Peyer's patch (tissue), 4 donors: ENCODE data around the gene MYL7. TPM values are rescaled to one million over a fixed set of nuclear protein-coding genes. Genes with fewer than 3 reads are reported as not detected.
A peak's percentile ranks its signal among the peaks of the same experiment; 100 is the strongest.

Experiments
- DNase-seq, 3 donors: peaks; one replicate each; pipeline ENCODE4 v3.0.0-alpha.2; 2017 to 2019
- H3K27ac ChIP-seq, 4 donors: fragments of 200-600 bp; sonication (generic); one replicate each; pipeline ENCODE4 v1.5.1; 2016 to 2019
- H3K27me3 ChIP-seq, 2 donors: fragments of 200-600 bp; sonication (generic); one replicate each; pipeline ENCODE4 v1.5.1; 2019
- H3K36me3 ChIP-seq, 3 donors: fragments of 200-600 bp; sonication (generic); one replicate each; pipeline ENCODE4 v1.5.1; 2016 to 2019
- H3K4me1 ChIP-seq, 4 donors: fragments of 200-600 bp; sonication (generic); one replicate each; pipeline ENCODE4 v1.5.1; 2016 to 2019
- H3K4me3 ChIP-seq, 4 donors: fragments of 200-600 bp; sonication (generic); 1 replicate in 3 of 4; 2 replicates in 1 of 4; pipeline ENCODE4 v1.5.1; 2016 to 2019; ENCODE audit warnings: mild to moderate bottlenecking in 1 of 4
- H3K9me3 ChIP-seq, 4 donors: fragments of 200-600 bp; sonication (generic); one replicate each; pipeline ENCODE4 v1.5.1; 2016 to 2019; ENCODE audit warnings: mild to moderate bottlenecking in 1 of 4
- POLR2A ChIP-seq, 2 donors: fragments of 450-650 bp; IDR thresholded peaks; one replicate each; pipeline ENCODE4 v1.5.1; 2017; ENCODE audit warnings: antibody characterized with exemption in 2 of 2, mild to moderate bottlenecking in 2 of 2, moderate library complexity in 2 of 2
- total RNA-seq, 4 donors: library from RNA; depleted of rRNA; stranded (reverse); fragments of >200 nt; gene quantifications; one replicate each; pipeline ENCODE4 v1.1.0, GENCODE V29; 2016
- TF ChIP-seq, protein P1 (sequence below), 6 experiments: fragments of 450-650 bp in 4 of 6; fragments of 200-600 bp in 2 of 6; sonication (generic) in 1 of 6; IDR thresholded peaks; one replicate each; pipeline ENCODE4 v1.5.1; 2017 to 2019; ENCODE audit warnings: antibody characterized with exemption in 6 of 6, mild to moderate bottlenecking in 3 of 6, moderate library complexity in 1 of 6

MYL7 gene
- total RNA-seq, 4 donors from 2014 or later = not detected

DNA sequence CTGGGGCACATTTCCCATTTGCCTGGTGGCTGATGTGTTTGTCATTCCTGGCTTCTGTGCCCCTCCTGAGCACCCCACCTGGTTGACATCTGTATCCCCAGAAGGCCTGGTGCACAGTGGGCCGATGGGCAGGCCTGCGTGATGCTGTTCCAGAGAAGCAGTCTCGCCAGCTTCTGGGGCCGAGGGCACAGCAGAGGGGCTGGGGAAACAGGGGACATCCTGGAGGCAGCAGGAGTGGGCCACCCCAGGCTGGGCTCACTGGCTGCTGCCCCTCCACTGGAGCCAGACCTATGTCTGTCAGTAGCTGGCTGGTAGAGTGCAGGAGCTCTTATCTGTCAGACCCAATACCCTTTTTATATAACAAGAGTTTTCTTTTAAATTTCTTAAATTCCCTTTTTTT lies 896 bp upstream of the MYL7 start:
- DNase-seq = peak in 1 of 3 donors; percentile 23
- Histone ChIP-seq H3K36me3 (no peaks in the 10 kb centered on the region), H3K4me3 (no peak overlapping the region), H3K27me3 (no peaks in the 10 kb centered on the region), H3K9me3 (no peaks in the 10 kb centered on the region), H3K27ac (no peak overlapping the region), H3K4me1 (peaks cover 0 to 15% (median 5%) of the 10 kb centered on the region in 4 donors)
- no peak for TF ChIP-seq POLR2A (IDR thresholded peaks at IDR 0.05)
- TF ChIP-seq, protein P1, sequence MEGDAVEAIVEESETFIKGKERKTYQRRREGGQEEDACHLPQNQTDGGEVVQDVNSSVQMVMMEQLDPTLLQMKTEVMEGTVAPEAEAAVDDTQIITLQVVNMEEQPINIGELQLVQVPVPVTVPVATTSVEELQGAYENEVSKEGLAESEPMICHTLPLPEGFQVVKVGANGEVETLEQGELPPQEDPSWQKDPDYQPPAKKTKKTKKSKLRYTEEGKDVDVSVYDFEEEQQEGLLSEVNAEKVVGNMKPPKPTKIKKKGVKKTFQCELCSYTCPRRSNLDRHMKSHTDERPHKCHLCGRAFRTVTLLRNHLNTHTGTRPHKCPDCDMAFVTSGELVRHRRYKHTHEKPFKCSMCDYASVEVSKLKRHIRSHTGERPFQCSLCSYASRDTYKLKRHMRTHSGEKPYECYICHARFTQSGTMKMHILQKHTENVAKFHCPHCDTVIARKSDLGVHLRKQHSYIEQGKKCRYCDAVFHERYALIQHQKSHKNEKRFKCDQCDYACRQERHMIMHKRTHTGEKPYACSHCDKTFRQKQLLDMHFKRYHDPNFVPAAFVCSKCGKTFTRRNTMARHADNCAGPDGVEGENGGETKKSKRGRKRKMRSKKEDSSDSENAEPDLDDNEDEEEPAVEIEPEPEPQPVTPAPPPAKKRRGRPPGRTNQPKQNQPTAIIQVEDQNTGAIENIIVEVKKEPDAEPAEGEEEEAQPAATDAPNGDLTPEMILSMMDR (IDR thresholded peaks at IDR 0.05) = no peak

GRCh38 chr7:44140341-44140740 lies 791 bp downstream of the MYL7 start:
- Histone ChIP-seq H3K27ac (no peak overlapping the region), H3K4me1 (peaks cover 0 to under 1% (median under 1%) of the 10 kb centered on the region in 4 donors), H3K27me3 (no peaks in the 10 kb centered on the region), H3K36me3 (no peaks in the 10 kb centered on the region), H3K4me3 (no peak overlapping the region), H3K9me3 (no peaks in the 10 kb centered on the region)
- DNase-seq = peak in 1 of 3 donors; percentile 36
- no peak for TF ChIP-seq POLR2A (IDR thresholded peaks at IDR 0.05)
- TF ChIP-seq, protein P1 (IDR thresholded peaks at IDR 0.05) = no peak

DNA sequence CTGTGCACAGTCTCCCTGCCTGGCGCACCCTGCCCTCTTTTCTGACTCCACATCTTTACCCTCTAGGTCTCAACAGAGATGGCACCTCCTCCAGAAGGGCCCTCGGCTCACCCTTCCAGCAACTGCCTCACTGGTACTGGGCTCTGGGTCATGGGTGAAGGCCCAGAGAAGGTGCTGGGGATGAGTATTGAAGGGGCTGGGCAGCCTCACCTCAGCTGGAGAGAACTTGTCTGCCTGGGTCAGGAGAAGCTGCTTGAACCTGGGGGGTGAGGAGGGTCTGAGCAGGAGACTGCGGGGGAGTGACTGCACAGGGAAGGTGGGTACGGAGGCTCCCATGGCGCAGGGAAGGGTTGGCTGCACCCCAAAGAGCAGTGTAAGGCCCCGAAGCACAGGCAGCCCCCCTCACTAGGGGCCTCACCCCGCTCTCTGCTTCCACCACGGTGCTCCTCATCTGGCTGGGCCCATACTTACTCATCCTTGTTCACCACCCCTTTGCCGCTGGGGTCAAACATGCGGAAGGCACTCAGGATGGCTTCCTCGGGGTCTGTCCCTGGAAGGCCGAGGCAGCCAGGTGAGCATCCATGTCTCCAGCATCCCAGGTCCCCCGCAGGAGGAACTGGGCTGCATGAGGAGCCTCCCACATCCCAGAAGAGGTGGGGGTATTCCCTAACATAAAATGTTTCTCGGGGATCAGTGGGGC lies 1.7 kb downstream of the MYL7 start:
- Histone ChIP-seq H3K36me3 (no peaks in the 10 kb centered on the region), H3K27ac (no peak overlapping the region), H3K4me1 (no peaks in the 10 kb centered on the region), H3K27me3 (no peaks in the 10 kb centered on the region), H3K4me3 (no peak overlapping the region), H3K9me3 (no peaks in the 10 kb centered on the region)
- no peak for DNase-seq
- no peak for TF ChIP-seq POLR2A (IDR thresholded peaks at IDR 0.05)
- TF ChIP-seq, protein P1 (IDR thresholded peaks at IDR 0.05) = no peak

DNA sequence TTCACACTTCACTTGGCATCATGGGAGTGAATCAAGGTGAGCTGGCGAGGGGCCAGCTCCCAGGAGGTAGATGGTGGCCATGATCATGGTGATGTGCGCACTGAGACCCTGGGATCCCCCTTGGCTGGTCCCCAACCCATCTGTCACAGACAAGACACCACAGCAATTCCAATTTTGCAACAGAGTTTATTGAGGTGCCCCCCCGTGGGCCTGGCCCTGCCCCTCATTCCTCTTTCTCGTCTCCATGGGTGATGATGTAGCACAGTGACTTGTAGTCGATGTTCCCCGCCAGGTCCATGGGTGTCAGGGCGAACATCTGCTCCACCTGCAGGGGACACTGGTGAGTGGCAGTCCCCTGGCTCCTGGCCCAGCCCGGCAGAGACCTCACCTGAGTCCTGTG lies 2.4 kb downstream of the MYL7 start:
- Histone ChIP-seq H3K4me1 (no peaks in the 10 kb centered on the region), H3K27me3 (no peaks in the 10 kb centered on the region), H3K36me3 (no peaks in the 10 kb centered on the region), H3K9me3 (no peaks in the 10 kb centered on the region), H3K27ac (no peak overlapping the region), H3K4me3 (no peak overlapping the region)
- TF ChIP-seq POLR2A (IDR thresholded peaks at IDR 0.05) = no peak
- TF ChIP-seq, protein P1 (IDR thresholded peaks at IDR 0.05) = no peak
- DNase-seq = no peak

DNA sequence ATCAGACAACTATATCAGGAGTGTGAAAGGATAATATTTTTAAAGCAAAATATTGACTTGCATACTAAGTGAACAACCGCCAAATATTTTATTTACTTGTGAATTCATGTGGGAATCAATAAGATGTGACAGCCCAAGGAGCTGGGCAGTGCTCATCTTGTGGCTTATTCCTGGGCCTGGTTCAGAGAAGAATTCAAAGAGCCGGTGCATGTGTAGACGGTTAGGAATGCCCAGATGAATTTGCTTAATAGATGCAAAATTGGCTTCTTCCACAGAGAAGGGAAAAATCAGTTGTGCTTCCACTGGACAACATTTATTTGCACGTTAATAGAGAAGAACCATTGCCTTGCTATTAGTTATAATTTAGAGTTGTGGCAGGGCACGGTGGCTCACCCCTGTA lies 4.4 kb downstream of the MYL7 start:
- Histone ChIP-seq H3K36me3 (no peaks in the 10 kb centered on the region), H3K4me1 (no peaks in the 10 kb centered on the region), H3K27me3 (no peaks in the 10 kb centered on the region), H3K9me3 (no peaks in the 10 kb centered on the region), H3K27ac (no peak overlapping the region), H3K4me3 (no peak overlapping the region)
- no peak for TF ChIP-seq POLR2A (IDR thresholded peaks at IDR 0.05)
- TF ChIP-seq, protein P1 (IDR thresholded peaks at IDR 0.05) = no peak
- DNase-seq = no peak
